Measurements from ENCODE around the gene HIVEP2.

HIVEP2 gene

DNA sequence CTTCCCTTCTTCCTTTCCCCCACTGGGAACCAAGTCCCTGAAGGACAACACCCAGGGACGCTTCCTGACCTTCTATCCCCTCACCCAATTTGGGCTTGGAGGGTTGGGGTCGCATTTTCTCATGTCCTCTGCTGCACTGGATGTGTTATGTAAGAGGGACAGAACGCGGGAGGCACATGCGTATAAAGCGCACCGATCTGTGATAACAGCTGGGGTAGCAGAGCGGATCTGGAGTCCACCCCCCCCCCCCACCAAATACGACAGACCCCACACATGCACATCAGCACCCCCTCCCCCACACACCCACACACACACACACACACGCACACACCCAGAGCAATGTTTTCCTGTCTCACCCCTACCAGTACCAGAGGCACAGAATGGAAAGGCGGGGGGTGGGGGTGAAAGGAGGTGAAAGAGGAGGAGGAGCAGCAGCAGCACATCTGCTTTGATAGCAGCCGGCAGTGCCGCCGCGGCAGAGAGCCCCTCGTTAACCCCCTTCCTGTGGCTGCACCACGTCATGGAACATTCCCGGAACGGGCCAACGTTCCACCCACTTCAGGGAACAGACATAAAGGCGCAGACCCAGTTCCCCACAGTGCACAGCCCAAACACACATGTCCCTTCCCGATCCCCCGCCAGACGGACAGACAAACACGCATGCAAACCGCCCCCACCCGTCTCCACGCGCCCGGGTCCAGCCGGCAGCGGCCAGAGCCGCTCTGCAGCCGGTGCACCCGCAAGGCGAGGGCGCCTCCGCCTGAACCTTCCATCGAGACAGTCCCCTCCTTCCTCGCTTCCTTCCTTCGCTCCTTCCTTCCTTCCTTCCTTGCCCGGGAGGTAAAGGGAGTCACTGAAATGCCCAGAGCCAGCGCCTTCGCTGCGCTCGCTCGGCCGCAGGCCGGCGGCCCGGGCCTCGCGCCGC, 590 bp downstream of the HIVEP2 start:
- peak; percentile 81 for DNase-seq (ENCODE audit: low spot score)

GRCh38 chr6:142943711-142944123, 1.3 kb downstream of the HIVEP2 start:
- DNase-seq (ENCODE audit: low spot score) = no peak

DNA sequence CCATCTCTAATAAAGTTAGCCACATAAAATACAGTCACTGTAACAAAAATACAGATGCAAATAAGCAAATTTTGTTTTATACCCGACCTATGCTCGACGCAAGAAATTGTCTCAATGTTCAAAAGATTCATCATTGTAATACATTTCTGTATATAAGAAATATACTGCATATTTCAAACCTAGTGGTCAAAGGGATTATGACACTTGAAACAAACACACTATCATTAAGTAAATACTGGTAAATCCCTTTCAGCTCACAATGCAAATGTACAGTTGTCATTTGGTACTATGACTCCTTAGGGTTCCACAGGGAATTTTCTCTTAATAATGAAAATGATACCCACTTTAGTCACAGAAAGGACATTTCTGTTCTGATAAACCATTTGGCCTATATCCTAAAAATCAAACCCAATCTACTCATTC, 2.2 kb downstream of the HIVEP2 start:
- peak; percentile 26 for DNase-seq (ENCODE audit: low spot score)

GRCh38 chr6:142942238-142942637, 2.7 kb downstream of the HIVEP2 start:
- no peak for DNase-seq (ENCODE audit: low spot score)

DNA sequence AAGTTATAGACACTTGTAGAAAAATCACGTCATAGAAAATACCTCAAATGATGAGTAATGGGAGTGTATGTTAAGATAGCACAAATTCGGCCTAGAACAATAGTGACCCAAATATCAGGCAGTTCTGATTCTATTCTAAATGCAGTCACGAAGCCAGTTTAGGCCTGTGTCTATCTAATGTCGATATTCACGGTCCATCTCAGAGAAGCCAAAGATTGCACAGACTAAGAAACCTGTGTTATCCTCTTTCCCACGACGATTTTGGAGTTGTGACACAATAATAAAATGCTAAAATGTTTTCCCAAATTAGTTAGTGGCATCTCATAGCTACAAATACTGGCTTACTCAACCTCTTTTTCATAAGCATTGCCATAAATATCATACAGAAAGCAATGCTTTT, 4.0 kb downstream of the HIVEP2 start:
- DNase-seq (ENCODE audit: low spot score) = no peak

DNA sequence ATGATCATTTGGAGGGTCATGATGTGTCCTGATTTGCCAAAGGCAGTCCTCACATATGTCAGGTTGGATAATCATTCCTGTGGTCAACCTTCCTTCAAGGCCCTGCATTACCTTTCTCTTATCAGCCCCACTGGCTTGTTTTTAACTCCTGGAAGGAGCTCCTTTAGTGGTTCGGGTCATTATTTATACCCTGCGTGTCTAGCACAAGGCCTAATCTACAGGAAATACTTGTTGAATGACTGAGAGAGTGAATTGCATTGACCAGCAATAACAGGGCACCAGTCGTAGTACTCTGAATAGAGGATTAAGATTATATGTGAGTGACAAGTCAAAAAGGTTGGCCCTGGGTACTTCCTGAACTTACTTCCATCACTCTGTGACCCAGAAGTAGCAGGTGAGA, 4.5 kb downstream of the HIVEP2 start:
- DNase-seq (ENCODE audit: low spot score) = peak; percentile 64

DNA sequence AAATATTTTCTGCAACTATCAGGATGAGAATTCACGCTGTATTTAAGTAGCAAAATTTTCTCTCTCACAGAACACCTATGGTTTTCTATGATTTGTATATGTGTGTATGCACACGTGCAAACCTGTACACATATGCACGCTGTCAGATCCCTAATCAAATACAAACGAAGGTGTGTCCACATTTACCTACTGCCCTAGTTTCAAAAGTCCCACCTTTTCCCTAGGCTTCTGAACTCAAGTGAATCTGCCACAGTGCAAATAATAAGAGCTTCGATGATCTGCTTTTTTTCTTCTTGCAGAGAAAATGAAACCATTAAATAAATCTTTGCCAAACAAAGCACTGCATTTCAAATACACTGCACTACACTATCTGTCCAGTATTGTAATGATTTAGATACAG, 6.5 kb downstream of the HIVEP2 start:
- no peak for DNase-seq (ENCODE audit: low spot score)

DNA sequence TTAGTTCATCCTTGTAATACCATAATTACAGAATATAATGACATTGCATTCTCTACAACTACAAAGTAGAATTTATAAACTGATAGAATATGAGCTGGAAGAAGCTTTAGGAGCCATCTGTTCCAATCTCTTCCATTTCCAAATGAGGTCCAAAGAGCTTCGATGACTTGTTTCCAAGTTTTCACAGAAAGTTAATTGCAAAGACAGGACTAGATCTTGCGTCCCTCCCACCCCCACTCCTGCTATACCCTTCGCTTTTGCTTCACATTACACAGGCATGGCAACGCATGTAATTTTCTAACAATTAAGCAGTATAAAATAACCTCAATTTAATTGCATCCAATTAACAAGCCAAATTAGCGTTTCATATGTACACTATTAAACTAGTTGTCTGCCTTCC, 7.0 kb downstream of the HIVEP2 start:
- no peak for DNase-seq (ENCODE audit: low spot score)

DNA sequence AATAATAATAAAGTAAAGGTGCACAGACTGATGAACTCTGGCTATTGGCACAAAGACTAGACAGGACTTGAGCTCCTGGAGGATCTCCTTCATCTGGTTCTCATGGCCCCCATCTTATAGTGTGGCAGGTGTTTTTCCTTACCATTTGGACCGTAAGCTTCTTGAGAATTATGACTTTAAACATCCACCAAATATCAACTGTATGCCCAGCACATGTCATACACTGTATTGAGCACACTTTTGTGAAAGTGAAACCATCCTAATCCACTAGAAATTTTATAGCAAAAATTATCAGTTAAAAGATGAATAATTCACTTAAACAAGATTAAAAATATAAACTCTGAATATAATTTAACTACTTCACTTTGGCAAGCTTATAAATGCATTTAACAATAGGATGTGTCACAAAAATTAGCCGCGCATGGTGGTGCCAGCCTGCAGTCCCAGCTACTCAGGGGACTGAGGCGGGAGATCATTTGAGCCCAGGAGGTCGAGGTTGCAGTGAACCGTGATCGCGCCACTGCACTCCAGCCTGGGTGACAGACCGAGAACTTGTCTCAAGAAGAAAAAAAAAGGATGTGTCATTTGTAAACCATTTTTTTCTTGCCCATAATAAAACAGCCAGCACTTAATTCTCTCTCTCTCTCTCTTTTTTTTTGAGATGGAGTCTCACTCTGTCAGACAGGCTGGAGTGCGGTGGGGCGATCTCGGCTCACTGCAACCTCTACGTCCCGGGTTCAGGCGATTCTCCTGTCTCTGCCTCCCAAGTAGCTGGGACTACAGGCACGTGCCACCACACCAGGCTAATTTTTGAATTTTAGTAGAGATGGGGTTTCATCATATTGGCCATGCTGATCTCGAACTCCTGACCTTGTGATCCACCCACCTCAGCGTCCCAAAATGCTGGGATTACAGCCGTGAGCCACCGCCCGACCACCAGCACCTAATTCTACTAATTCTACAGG, 9.1 kb downstream of the HIVEP2 start:
- DNase-seq (ENCODE audit: low spot score) = no peak

DNA sequence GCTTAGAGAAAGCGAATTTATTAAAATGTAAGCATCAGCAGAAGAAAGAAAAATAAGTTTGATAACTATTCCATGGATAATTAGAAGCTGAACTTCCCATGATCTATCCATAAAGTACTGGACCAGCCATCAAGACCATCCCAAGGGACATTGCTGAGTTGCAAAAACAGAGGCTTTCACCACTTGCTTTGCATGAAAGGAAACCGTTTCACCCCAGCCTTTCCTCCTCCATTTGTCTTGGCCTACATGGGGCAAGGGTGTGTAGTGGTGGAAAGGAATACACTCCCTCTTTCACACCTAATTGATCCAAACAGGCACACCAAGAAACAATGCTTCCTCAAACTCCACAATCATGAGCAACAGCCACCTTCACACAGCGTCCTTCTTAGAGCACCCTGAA, 10.4 kb downstream of the HIVEP2 start:
- no peak for DNase-seq (ENCODE audit: low spot score)

GRCh38 chr6:142934106-142934505, 10.9 kb downstream of the HIVEP2 start:
- DNase-seq (ENCODE audit: low spot score) = no peak

- DNase-seq (ENCODE audit: low spot score) = no peak
Observed at GRCh38 chr6:142933701-142934100, 11.3 kb downstream of the HIVEP2 start.

- no peak for DNase-seq (ENCODE audit: low spot score)
Observed at GRCh38 chr6:142932889-142933288, 12.1 kb downstream of the HIVEP2 start.

DNA sequence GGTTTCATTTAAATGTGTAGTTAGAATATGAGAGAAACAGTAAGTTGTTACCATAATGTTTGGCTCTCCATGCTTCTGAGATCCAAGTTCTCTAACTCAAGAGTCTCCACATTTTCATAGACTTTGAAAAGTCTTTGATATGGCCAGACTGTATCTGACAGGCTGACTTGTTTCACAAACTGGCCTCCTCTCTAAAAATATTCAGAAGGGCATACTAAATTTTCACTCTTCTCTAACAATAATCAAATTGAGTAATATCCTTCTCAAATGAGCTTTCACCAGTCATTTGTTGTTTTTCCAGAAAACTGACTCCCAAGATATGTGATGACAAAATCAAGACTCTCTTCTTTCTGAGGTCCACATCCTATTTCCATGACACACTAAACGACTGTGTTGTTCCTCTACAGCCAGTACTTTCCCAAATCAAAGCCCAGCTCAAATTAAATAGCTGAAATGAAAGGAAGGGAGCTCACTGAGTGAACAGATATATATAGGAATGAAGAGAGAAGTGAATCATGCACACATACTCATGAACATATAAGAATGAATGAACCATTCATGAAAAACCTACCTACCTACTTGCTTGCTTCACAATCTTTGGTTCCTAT, 15.1 kb downstream of the HIVEP2 start:
- DNase-seq (ENCODE audit: low spot score) = peak; percentile 30

DNA sequence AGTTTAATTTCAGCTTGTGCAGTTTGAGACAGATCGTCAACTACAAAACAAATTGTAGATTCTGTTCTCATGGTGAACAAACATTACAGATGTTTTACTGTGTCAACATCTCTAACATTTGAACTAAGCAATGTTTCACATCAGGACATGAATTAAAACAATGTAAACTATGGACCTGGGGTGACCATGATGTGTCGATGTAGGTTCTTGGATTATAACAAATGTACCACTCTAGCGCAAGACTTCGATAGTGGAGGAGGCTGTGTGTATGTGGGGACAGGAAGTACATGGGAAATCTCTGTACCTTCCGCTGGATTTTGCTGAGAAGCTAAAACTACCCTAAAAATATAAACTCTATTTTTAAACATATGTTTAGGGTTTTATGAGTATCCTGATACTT, 17.1 kb downstream of the HIVEP2 start:
- no peak for DNase-seq (ENCODE audit: low spot score)

DNA sequence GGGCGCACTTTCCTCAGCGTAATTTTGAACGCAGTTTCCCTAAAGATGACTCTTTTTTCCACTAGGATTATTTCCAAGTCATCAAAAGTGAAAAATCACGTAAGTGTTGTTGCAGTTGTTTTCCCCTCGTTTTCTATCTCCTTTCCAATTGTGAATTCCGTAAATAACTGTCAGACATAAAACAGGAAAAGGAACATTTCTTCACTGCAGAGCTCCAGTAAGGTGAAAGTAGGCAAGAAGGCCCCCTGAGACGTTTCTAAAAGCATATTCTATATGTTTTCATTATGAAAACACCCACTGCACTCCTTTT, 17.8 kb downstream of the HIVEP2 start:
- DNase-seq (ENCODE audit: low spot score) = no peak

GRCh38 chr6:142926494-142927270, 18.3 kb downstream of the HIVEP2 start:
- peak; percentile 83 for DNase-seq (ENCODE audit: low spot score)

DNA sequence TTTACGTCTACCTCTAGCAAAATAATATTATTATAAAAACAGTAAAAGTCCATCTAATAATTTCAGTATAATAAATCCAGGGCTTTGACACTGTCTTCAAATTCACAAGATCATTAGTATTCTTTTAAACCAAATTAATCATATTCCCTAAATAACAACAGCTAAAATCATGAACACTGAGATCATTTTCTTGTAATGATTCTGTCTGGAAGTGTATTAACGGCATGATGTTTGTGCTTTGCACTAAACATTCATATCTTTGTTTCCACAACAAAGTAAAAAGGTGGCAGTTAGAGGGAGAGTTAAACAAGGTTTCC, 18.8 kb downstream of the HIVEP2 start:
- no peak for DNase-seq (ENCODE audit: low spot score)

GRCh38 chr6:142925575-142926110, 19.3 kb downstream of the HIVEP2 start:
- DNase-seq (ENCODE audit: low spot score) = no peak

DNA sequence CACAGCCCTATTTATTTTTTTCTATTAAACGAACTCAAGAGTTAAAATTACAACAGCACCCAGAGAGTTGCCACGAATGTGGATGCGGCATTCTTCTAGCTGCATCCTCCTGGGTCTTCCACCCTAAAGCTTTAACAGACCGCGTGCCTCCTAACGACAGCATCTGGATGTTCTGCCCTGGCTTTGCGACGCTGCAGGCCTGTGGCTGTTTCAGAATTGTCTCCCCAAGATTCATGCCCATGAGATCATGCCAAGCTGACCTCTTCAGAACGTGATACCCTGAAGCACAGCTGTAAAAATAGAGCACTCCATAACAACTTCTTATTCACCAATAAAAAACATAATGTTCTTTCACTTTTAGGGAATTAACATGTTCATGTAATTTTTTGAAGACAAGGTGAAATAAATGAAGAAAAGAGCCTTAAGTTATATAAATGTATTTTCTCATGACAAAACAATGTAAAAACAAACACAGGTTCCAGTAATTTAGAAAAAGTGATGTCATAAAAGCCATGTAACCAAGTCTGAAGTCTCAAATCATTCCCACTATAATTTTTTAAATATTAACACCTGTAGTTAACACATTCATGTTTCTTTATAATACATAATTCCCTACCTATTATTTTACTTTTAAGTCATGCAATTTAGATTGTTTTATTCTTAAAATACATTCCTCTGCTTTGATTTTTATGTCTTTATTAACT, 26.5 kb downstream of the HIVEP2 start:
- DNase-seq (ENCODE audit: low spot score) = no peak

- DNase-seq (ENCODE audit: low spot score) = no peak
Observed at GRCh38 chr6:142916881-142917280, 28.1 kb downstream of the HIVEP2 start.

Data from hepatic stellate cell (primary cell).